ENCODE data around the gene STAB2.

Gene STAB2

DNA sequence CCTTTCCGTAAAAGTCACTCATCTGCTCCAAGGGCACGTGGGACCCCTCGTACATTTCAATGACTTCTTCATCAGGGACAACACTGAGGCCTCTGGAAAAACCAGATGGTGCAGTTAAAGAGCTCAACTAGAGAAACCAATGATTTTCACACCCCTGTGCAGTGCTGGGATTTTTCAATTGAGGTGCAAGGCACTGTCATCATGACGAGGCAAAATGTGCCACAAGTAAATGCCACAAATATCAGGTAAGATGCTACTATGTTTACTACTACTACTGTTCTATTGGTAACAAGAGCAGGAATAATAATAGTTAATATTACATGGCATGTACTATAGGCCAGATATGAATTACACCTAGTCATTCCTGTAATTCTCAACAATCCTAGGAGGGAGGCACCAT is 211.5 kb downstream of the STAB2 start:
- Histone ChIP-seq H3K79me2 (ENCODE audit: low read length) (no peaks in the 10 kb centered on the region), H3K27ac (ENCODE audit: low read length) (no peak overlapping the region), H3K27me3 (ENCODE audit: low read depth, low read length) (no peaks in the 10 kb centered on the region), H3K36me3 (replicated peaks; ENCODE audit: low read depth, low read length) (peaks cover 5% of the 10 kb centered on the region), H3K4me2 (ENCODE audit: low read length) (no peak overlapping the region), H4K20me1 (ENCODE audit: insufficient read depth, low read length) (no peaks in the 10 kb centered on the region), H3K4me3 (ENCODE audit: low read length) (no peak overlapping the region), H2AFZ (ENCODE audit: low read depth, low read length) (no peak overlapping the region), H3K4me1 (ENCODE audit: low read length) (peaks cover 6% of the 10 kb centered on the region; the same call in 1 of the 2 replicates), H3K9me3 (ENCODE audit: insufficient read depth, low read length) (no peaks in the 10 kb centered on the region), H3K9ac (ENCODE audit: low read length) (no peak overlapping the region)
- TF ChIP-seq, protein P1, sequence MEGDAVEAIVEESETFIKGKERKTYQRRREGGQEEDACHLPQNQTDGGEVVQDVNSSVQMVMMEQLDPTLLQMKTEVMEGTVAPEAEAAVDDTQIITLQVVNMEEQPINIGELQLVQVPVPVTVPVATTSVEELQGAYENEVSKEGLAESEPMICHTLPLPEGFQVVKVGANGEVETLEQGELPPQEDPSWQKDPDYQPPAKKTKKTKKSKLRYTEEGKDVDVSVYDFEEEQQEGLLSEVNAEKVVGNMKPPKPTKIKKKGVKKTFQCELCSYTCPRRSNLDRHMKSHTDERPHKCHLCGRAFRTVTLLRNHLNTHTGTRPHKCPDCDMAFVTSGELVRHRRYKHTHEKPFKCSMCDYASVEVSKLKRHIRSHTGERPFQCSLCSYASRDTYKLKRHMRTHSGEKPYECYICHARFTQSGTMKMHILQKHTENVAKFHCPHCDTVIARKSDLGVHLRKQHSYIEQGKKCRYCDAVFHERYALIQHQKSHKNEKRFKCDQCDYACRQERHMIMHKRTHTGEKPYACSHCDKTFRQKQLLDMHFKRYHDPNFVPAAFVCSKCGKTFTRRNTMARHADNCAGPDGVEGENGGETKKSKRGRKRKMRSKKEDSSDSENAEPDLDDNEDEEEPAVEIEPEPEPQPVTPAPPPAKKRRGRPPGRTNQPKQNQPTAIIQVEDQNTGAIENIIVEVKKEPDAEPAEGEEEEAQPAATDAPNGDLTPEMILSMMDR (IDR thresholded peaks at IDR 0.05; ENCODE audit: low read depth, low read length): no peak
- TF ChIP-seq EZH2phosphoT487 (IDR thresholded peaks at IDR 0.05; ENCODE audit: low read depth): no peak

- Histone ChIP-seq H3K79me2 (ENCODE audit: low read length) (no peaks in the 10 kb centered on the region), H3K27me3 (ENCODE audit: low read depth, low read length) (no peaks in the 10 kb centered on the region), H3K36me3 (replicated peaks; ENCODE audit: low read depth, low read length) (peaks cover 5% of the 10 kb centered on the region), H3K4me2 (ENCODE audit: low read length) (no peak overlapping the region), H4K20me1 (ENCODE audit: insufficient read depth, low read length) (no peaks in the 10 kb centered on the region), H2AFZ (ENCODE audit: low read depth, low read length) (no peak overlapping the region), H3K9me3 (ENCODE audit: insufficient read depth, low read length) (no peaks in the 10 kb centered on the region), H3K4me3 (ENCODE audit: low read length) (no peak overlapping the region), H3K9ac (ENCODE audit: low read length) (no peak overlapping the region), H3K27ac (ENCODE audit: low read length) (no peak overlapping the region), H3K4me1 (ENCODE audit: low read length) (peaks cover 6% of the 10 kb centered on the region; the same call in 1 of the 2 replicates)
- TF ChIP-seq EZH2phosphoT487 (IDR thresholded peaks at IDR 0.05; ENCODE audit: low read depth): no peak
- TF ChIP-seq, protein P1 (IDR thresholded peaks at IDR 0.05; ENCODE audit: low read depth, low read length): no peak
These were observed 212.4 kb downstream of the STAB2 start for GRCh38 chr12:103799504-103799856.

DNA sequence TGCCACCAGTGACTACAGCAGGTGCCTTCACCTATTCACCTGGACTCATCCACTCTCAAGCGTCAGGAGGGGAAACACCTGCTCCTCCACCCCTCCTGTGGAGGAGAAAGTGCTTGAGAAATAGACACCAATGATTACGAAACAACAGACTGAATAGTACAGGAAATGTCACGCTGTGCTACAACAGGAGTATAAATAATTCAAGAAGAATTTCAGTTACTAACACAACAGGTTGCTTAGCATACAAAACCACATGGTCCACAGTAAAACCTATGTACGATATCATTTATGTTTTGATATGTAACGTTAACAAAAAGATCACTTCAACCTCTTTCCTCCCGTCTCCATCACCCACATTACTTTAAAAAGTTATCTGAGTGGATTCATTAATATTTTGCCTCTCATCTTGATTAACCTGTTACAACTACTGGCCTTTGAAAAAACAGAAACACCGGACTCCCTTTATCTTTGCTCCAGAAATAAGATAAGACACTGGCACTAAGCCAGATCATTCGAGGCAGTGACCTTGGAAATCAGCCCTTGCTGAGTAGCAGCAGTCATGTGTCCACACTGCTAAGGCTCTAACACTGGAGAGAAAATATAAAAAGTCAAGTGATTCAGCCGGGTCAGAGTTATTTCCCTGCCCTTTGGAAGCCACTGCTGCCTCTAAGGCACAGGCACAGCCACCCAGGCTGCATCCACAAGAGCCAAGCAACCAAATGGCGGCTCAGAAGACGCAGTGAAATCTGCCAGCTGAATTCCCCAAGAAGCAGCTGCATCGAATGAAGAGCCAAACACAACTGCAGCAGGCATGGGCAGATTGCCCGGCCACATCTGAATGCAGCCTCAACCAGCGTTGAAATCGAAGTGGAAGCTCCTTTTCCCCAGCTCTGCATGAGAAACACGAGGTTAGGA is 213.0 kb downstream of the STAB2 start:
- Histone ChIP-seq H3K4me2 (ENCODE audit: low read length) (no peak overlapping the region), H2AFZ (ENCODE audit: low read depth, low read length) (no peak overlapping the region), H3K4me3 (ENCODE audit: low read length) (no peak overlapping the region), H3K9ac (ENCODE audit: low read length) (no peak overlapping the region), H3K27me3 (ENCODE audit: low read depth, low read length) (no peaks in the 10 kb centered on the region), H3K27ac (ENCODE audit: low read length) (no peak overlapping the region), H3K9me3 (ENCODE audit: insufficient read depth, low read length) (no peaks in the 10 kb centered on the region), H3K79me2 (ENCODE audit: low read length) (no peaks in the 10 kb centered on the region), H4K20me1 (ENCODE audit: insufficient read depth, low read length) (no peaks in the 10 kb centered on the region), H3K4me1 (ENCODE audit: low read length) (peaks cover 6% of the 10 kb centered on the region; the same call in 1 of the 2 replicates), H3K36me3 (replicated peaks; ENCODE audit: low read depth, low read length) (peaks cover 5% of the 10 kb centered on the region)
- TF ChIP-seq EZH2phosphoT487 (IDR thresholded peaks at IDR 0.05; ENCODE audit: low read depth): no peak
- TF ChIP-seq, protein P1 (IDR thresholded peaks at IDR 0.05; ENCODE audit: low read depth, low read length): no peak

DNA sequence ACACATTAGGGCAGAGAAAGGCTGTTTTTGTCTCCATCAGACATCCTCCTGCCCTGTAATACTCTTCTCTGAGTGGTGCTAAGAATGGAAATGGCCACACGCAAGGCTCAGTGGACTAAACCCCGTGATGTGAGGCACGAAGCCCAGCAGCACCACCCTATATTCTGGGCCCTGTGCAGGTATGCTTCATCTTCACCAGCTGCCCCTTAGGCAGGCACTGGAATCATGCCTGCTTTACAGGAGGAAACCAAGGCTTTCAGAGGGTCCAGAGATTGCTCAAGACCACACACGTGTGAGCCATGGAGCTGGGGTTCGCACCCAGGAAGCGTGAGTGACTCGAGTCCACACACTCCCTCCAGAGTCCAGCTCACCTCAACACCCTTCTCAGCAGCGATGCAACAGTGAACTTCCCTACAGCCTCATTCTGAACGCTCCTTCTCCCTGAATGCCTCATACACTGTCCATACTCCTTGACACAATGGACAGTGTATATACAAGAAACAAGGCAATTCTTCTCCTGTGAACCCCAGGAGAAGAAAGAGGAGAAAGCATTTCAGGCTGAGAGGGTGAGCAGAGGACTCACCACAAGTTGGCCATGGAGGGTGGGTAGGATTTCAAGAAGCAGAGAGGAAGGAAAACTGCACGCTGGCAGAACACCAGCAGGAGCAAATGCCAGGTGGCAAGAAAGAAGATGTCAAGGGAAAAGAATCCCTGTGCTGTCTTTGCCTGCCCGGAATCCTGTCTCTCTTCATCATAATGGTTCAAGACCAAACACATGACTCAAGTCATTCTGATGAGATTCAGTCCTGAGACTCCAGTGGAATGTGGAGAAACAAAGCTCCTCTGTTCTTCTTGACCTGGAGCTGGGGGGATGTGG is 214.9 kb downstream of the STAB2 start:
- Histone ChIP-seq H2AFZ (ENCODE audit: low read depth, low read length) (no peak overlapping the region), H3K4me3 (ENCODE audit: low read length) (no peak overlapping the region), H3K27me3 (ENCODE audit: low read depth, low read length) (no peaks in the 10 kb centered on the region), H3K36me3 (replicated peaks; ENCODE audit: low read depth, low read length) (peaks cover 5% of the 10 kb centered on the region), H3K79me2 (ENCODE audit: low read length) (no peaks in the 10 kb centered on the region), H3K4me2 (ENCODE audit: low read length) (no peak overlapping the region), H3K27ac (ENCODE audit: low read length) (no peak overlapping the region), H3K4me1 (ENCODE audit: low read length) (peaks cover 6% of the 10 kb centered on the region; the same call in 1 of the 2 replicates), H4K20me1 (ENCODE audit: insufficient read depth, low read length) (no peaks in the 10 kb centered on the region), H3K9ac (ENCODE audit: low read length) (no peak overlapping the region), H3K9me3 (ENCODE audit: insufficient read depth, low read length) (no peaks in the 10 kb centered on the region)
- TF ChIP-seq, protein P1 (IDR thresholded peaks at IDR 0.05; ENCODE audit: low read depth, low read length): no peak
- TF ChIP-seq EZH2phosphoT487 (IDR thresholded peaks at IDR 0.05; ENCODE audit: low read depth): no peak
